GM10248 (cell line): Measurements from ENCODE around the gene INPP4A.

Experiments
- CTCF ChIA-PET: fragments of 300-600 bp; sonication (Branson Sonifier 250); formaldehyde crosslinking; extraction: SDS; loops from one replicate; lab custom pipeline; 2021; ENCODE audit warnings: antibody characterized with exemption; lab: Yijun Ruan, JAX
- POLR2A ChIA-PET: fragments of 350-650 bp; sonication (Branson Sonifier 250); formaldehyde crosslinking; extraction: SDS; loops from one replicate; lab custom pipeline; 2020; ENCODE audit warnings: antibody characterized with exemption; lab: Yijun Ruan, JAX
- DNase-seq: peaks from one replicate; pipeline ENCODE4 v3.0.0; 2012; ENCODE audit errors: extremely low spot score
- TF ChIP-seq, protein P1 (sequence below): IDR thresholded peaks from 2 replicates; pipeline ENCODE4 v1.5.1; 2012; ENCODE audit warnings: mild to moderate bottlenecking, low read depth; ENCODE audit errors: extremely low read depth, missing control alignments, control extremely low read depth

INPP4A gene

GRCh38 chr2:98509542-98510321, 65.1 kb downstream of the INPP4A start:
- DNase-seq = no peak
- ChIA-PET POLR2A (no interaction called here), CTCF (interaction anchor here (1.0 kb wide), 1 partner anchor 78 kb away, joined by 3 read pairs; no protein-coding TSS in a partner anchor)
- TF ChIP-seq, protein P1, sequence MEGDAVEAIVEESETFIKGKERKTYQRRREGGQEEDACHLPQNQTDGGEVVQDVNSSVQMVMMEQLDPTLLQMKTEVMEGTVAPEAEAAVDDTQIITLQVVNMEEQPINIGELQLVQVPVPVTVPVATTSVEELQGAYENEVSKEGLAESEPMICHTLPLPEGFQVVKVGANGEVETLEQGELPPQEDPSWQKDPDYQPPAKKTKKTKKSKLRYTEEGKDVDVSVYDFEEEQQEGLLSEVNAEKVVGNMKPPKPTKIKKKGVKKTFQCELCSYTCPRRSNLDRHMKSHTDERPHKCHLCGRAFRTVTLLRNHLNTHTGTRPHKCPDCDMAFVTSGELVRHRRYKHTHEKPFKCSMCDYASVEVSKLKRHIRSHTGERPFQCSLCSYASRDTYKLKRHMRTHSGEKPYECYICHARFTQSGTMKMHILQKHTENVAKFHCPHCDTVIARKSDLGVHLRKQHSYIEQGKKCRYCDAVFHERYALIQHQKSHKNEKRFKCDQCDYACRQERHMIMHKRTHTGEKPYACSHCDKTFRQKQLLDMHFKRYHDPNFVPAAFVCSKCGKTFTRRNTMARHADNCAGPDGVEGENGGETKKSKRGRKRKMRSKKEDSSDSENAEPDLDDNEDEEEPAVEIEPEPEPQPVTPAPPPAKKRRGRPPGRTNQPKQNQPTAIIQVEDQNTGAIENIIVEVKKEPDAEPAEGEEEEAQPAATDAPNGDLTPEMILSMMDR = no peak

- POLR2A ChIA-PET = no interaction called here
- DNase-seq = no peak
- CTCF ChIA-PET = no interaction called here
- TF ChIP-seq, protein P1 = no peak
Observed at GRCh38 chr2:98510322-98510662, 65.6 kb downstream of the INPP4A start.

DNA sequence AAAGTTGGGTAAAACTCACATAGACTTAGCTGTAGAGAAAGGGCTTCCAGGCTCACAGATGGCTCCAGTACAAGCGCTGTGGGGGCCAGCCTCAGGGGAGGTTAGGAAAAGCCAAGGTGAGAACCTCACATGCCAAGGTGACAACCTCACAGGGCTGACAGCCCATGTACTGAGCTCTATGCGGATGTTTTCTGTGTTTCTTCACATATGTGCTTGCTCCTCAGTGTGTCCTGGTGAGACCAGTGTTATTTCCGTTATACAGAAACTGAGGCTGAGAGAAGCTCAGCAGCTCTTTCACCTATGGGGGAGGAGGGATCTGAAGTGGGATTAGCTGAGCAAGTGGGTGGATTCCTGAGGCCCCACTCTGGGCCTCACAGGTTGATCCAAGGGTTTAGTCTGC, 67.3 kb downstream of the INPP4A start:
- POLR2A ChIA-PET = interaction anchor here (0.5 kb wide), 1 partner anchor 54 kb away, joined by 4 read pairs; no protein-coding TSS in a partner anchor
- CTCF ChIA-PET = no interaction called here
- TF ChIP-seq, protein P1 = no peak
- no peak for DNase-seq

DNA sequence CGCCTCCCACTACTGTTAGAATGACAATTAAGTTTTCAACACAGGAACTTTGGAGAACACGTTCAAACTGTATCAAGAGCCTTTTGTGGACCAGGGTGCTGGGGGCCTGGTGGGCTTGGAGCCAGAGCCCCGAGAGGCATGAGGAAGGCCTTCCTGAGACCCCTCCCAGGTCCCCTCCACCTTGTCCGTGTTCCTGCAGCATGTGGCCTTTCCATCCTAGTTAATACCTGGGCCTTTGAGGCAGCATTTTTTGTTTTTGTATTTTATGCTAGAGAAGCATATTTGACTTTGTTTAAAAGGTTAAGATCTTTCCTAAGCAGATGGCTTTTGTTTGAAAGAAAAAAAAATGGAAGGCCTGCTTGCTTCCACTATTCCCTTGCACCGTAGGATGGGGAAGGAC, 68.0 kb downstream of the INPP4A start:
- POLR2A ChIA-PET = no interaction called here
- TF ChIP-seq, protein P1 = no peak
- DNase-seq = no peak
- CTCF ChIA-PET = no interaction called here

DNA sequence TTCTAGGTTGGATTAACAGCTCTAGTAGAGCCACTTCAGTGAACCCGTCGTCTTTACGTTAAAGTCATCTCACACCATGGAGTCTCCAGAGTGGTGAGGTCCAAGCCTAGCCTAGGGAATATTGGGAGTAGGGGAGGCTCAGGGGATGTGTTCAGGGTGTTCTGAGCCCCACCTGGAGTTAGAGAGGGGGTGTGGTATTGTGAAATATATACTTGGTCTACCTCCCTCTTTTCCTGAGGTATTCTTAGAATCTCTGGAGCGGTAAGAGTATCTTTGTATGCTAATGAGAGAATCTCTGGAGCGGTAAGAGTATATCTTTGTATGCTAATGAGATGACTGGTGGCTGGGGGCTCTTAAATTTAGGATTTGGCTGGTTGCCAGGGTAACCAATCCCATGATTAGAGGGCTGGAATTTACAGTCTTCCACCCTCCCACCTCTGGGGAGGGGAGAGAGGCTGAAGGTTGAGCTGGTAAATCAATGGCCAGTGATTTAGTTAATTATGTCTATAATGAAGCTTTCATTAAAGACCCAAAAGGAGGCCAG, 69.5 kb downstream of the INPP4A start:
- TF ChIP-seq, protein P1 = no peak
- POLR2A ChIA-PET = no interaction called here
- CTCF ChIA-PET = interaction anchor here (1.2 to 1.7 kb wide), 7 partner anchors 13 to 102 kb away, joined by 3 to 10 read pairs (median 4); no protein-coding TSS in a partner anchor
- DNase-seq = no peak

GRCh38 chr2:98514879-98515249, 70.2 kb downstream of the INPP4A start:
- ChIA-PET POLR2A (no interaction called here), CTCF (interaction anchor here (0.9 to 1.7 kb wide), 9 partner anchors 11 to 103 kb away, joined by 3 to 10 read pairs (median 3); no protein-coding TSS in a partner anchor)
- no peak for DNase-seq
- TF ChIP-seq, protein P1 = no peak
